Kidney (tissue), 14 donors: ENCODE data around the gene PCTP. TPM values are rescaled to one million over a fixed set of nuclear protein-coding genes. Genes with fewer than 3 reads are reported as not detected.

Experiments
- DNase-seq, 5 donors: peaks; one replicate each; pipeline ENCODE4 v3.0.0-alpha.2; 2013 to 2020
- FAIRE-seq: peaks from 2 replicates; lab custom pipeline; 2012; peaks lifted over from hg19 to GRCh38; lab: Jason Lieb, UNC
- H3K27ac ChIP-seq, 2 donors: one replicate each; pipeline ENCODE4 v1.7.0; 2013; ENCODE audit warnings: low read depth in 2 of 2, low read length in 2 of 2, inconsistent platforms in 1 of 2
- H3K27me3 ChIP-seq: one replicate; pipeline ENCODE4 v1.7.1; 2013; ENCODE audit warnings: low read length, inconsistent platforms; ENCODE audit not compliant: control insufficient read depth, insufficient read depth
- H3K36me3 ChIP-seq, 3 donors: one replicate each; pipeline versions ENCODE4 v1.7.0 to v1.7.1; 2013; ENCODE audit warnings: low read length in 3 of 3, control low read depth in 1 of 3, inconsistent platforms in 1 of 3; ENCODE audit not compliant: insufficient read depth in 3 of 3, control insufficient read depth in 2 of 3
- H3K4me1 ChIP-seq, 3 donors: one replicate each; pipeline versions ENCODE4 v1.7.0 to v1.7.1; 2013; ENCODE audit warnings: low read length in 3 of 3, inconsistent platforms in 1 of 3, low read depth in 1 of 3; ENCODE audit not compliant: control insufficient read depth in 2 of 3, insufficient read depth in 2 of 3
- H3K4me3 ChIP-seq, 3 donors: one replicate each; pipeline versions ENCODE4 v1.7.0 to v1.8.1; 2013; ENCODE audit warnings: low read length in 3 of 3, control low read depth in 1 of 3, inconsistent platforms in 1 of 3
- H3K9ac ChIP-seq, 3 donors: one replicate each; pipeline versions ENCODE4 v1.7.0 to v1.7.1; 2013; ENCODE audit warnings: low read length in 3 of 3, control low read depth in 1 of 3, inconsistent platforms in 1 of 3
- H3K9me3 ChIP-seq, 3 donors: one replicate each; pipeline versions ENCODE4 v1.7.0 to v1.7.1; 2013; ENCODE audit warnings: low read length in 3 of 3, control low read depth in 1 of 3, inconsistent platforms in 1 of 3; ENCODE audit not compliant: control insufficient read depth in 2 of 3, insufficient read depth in 1 of 3
- CTCF ChIP-seq: IDR thresholded peaks from 3 replicates; pipeline ENCODE4 v1.5.1; 2012; ENCODE audit warnings: mild to moderate bottlenecking, moderate library complexity, borderline replicate concordance; ENCODE audit not compliant: insufficient read depth; ENCODE audit errors: extremely low read depth
- intact Hi-C: fragments of 100-400 bp; cut with DNase I; formaldehyde crosslinking; loops from one replicate; pipeline ENCODE4 v1.11.1; 2022
- polyA plus RNA-seq: library from polyadenylated mRNA; stranded (reverse); fragments of 350-450 nt; fragmentation: Illumina TruSeq; extraction: RNeasy Lipid Tissue Mini Kit (QIAGEN cat#74804); gene quantifications from one replicate; pipeline ENCODE4 v1.2.3, GENCODE V29; 2014; ENCODE audit warnings: low read depth, low replicate concordance; ENCODE audit not compliant: insufficient read depth
- total RNA-seq: library from RNA; stranded (reverse); fragmentation: NEBNext Ultra II Directional; extraction: Animal tissue kit (Norgen Biotek cat#: 25700); gene quantifications from one replicate; pipeline ENCODE4 v1.2.1, GENCODE V29; 2021
- donor health status: control.
- donor health status: control.
- donor health status: control.
- donor health status: control.
- donor health status: control.
- donor health status: DM: yes; HTN: yes; CAD: no.
- donor health status: Normal renal cell carcinoma (clear cell type).

Gene PCTP
- total and polyA plus RNA-seq, 2 donors from 2014 or later: 18.7 to 39.2 TPM

GRCh38 chr17:55737976-55738501 lies 12.8 kb upstream of the PCTP start:
- no peak overlapping the region for H3K9ac ChIP-seq
- no peaks in the 10 kb centered on the region for H3K36me3 ChIP-seq
- no peaks in the 10 kb centered on the region for H3K9me3 ChIP-seq
- FAIRE-seq: no peak
- TF ChIP-seq CTCF: no peak
- no peak overlapping the region for H3K27ac ChIP-seq
- intact Hi-C loops: no loop called here
- H3K4me1 ChIP-seq: peaks cover 0 to 4% (median under 1%) of the 10 kb centered on the region in 3 donors
- no peak for DNase-seq
- H3K4me3 ChIP-seq: no peak overlapping the region
- H3K27me3 ChIP-seq: no peaks in the 10 kb centered on the region

- FAIRE-seq (no peak), DNase-seq (peak in 3 of 5 donors; percentile 42 to 91 (median 81))
- no peak for TF ChIP-seq CTCF
- Histone ChIP-seq H3K4me3 (no peak overlapping the region), H3K36me3 (no peaks in the 10 kb centered on the region), H3K9me3 (no peaks in the 10 kb centered on the region), H3K27me3 (no peaks in the 10 kb centered on the region), H3K4me1 (no peaks in the 10 kb centered on the region), H3K27ac (no peak overlapping the region), H3K9ac (no peak overlapping the region)
- intact Hi-C loops: no loop called here
Measured at GRCh38 chr17:55740511-55741355, 10.1 kb upstream of the PCTP start.

- no peak for TF ChIP-seq CTCF
- no peak overlapping the region for H3K27ac ChIP-seq
- no peaks in the 10 kb centered on the region for H3K36me3 ChIP-seq
- no peaks in the 10 kb centered on the region for H3K4me1 ChIP-seq
- DNase-seq (no peak), FAIRE-seq (no peak)
- intact Hi-C loops: no loop called here
- no peak overlapping the region for H3K9ac ChIP-seq
- H3K4me3 ChIP-seq: no peak overlapping the region
- H3K9me3 ChIP-seq: no peaks in the 10 kb centered on the region
- H3K27me3 ChIP-seq: no peaks in the 10 kb centered on the region
Measured at GRCh38 chr17:55741356-55741700, 9.5 kb upstream of the PCTP start.
